Hematopoietic multipotent progenitor cell (in vitro differentiated cells): ENCODE measurements around the gene OSBPL10. TPM values are rescaled to one million over a fixed set of nuclear protein-coding genes. Genes with fewer than 3 reads are reported as not detected.
"Not testable (repeated sequence)": the region's sequence is repeated elsewhere in the genome, so short reads cannot be mapped to it uniquely, and the experiment has no call there.

Experiments
- DNase-seq, 3 donors: peaks; one replicate each; pipeline ENCODE4 v3.0.0-alpha.2; 2011 to 2015; ENCODE audit warnings: low read depth in 2 of 3, low spot score in 2 of 3
- total RNA-seq: library from RNA; depleted of rRNA; stranded (reverse); fragments of >200 nt; gene quantifications from one replicate; pipeline ENCODE4 v1.2.3, GENCODE V29; 2012

OSBPL10 gene
- total RNA-seq, 1 donor = 0.81 TPM

- DNase-seq = no peak
Observed at GRCh38 chr3:31892916-31893573, 88.0 kb downstream of the OSBPL10 start.

DNA sequence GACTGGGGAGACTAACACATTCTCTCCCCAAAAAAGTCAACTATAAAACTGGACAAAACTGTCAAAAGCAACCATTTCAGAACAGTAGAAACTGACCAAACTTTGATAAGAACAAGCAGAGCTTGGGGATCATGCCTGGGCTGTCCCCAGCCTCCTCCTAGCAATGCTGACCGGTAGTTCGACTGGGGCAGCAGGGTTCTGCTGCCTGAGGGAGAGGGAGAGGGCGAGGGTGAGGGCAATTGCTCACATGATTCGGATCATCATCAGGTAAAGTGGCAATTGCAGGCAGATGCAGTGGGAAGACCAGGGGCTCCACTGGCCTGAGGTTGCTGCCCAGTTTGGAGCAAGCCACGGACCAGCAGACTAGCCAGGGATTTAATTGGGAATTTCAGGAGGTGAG lies 88.6 kb downstream of the OSBPL10 start:
- DNase-seq = no peak

DNA sequence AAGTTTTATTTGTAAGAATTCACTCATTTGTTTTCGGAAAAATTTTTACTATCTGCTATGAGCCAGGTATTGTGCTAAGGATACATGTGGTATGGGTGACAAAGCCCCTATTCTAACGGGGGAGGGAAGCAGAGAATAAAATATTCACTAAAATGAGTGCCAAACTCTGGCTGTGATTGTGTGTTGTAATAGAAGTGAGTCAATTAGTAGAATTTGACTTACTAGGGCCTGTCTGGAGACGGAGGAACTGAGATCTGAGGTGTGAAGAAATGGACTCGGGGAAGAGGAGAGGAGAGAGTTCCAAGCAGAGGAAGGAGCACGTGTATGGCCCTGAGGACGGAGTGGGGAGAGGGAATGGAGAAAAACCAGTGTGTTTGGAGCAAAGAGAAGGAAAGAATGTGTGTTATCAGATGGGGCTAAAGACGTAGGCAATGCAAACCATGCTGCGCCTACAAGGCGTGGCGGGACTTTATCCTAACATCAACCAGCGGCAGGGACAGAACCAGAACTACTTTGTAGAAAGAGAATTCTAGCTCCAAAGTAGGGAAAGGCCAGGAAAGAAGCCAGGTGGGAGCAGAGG lies 89.1 kb downstream of the OSBPL10 start:
- no peak for DNase-seq

DNA sequence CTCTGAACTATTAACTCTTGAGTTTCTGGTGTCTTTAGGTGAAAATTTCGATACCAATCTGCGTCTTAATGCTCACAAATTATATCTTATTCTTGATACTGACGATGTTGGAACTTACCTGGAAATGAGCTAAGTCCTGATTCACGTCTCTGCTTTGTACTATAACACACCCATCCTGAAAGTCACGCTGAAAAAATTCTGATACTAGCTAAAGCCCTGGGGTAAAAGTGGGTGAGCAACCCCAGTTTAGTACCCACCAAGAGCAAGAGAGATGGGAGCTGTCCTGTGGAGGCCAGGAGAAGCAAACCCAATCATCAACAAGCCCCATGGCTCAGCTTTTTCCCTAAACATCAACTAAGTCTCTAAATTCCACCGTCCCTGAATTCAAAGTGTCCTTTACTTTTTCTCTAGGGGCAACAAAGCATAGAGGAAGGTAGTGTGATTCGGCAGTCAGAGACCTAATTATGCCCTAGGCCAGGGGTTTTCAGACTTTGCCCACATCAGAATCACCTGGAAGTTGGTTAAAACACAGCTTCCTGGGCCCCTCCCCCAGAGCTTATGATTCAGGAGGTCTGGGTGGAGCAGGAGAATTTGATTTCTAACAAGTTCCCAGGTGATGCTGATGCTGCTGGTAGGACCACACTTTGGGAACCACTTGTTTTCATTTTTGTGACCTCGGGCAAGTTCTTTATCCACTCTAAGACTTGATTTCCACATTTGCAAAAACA lies 90.2 kb downstream of the OSBPL10 start:
- no peak for DNase-seq

DNA sequence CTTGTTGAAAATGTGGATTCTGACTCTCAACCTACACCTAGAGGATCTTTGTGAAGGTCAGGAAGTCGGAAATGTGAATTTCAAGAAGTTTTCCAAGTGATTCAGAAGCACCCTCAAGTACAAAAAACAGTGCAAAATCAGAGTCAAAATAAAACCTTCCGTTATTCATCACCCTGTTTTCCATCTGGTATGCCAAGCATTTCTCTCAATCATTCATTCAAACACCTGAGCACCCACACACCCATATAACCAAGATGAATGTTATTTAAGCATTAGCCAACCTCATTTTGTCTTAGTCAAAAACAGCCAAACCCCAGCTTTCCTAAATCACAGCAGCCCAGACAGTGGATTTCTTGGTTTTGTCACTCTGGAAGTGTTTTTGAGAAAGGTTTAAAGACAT lies 91.1 kb downstream of the OSBPL10 start:
- no peak for DNase-seq

DNA sequence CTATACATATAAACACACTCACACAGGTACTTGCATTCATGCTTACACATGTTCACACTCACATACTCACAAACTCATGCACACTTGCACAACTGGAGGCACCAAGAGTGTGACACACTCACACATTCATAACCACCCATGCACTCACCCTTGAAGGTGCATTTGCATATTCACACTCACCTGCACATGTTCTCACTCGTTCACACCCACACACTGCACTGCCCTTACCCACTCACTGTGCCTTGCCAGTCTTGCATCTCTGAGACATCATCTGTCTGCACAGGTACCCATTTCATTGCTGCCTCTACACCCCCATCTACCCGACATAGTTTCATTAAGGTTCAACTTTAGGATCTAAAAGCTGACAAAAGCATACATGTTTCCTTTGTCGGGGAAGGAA lies 95.8 kb downstream of the OSBPL10 start:
- DNase-seq = no peak

DNA sequence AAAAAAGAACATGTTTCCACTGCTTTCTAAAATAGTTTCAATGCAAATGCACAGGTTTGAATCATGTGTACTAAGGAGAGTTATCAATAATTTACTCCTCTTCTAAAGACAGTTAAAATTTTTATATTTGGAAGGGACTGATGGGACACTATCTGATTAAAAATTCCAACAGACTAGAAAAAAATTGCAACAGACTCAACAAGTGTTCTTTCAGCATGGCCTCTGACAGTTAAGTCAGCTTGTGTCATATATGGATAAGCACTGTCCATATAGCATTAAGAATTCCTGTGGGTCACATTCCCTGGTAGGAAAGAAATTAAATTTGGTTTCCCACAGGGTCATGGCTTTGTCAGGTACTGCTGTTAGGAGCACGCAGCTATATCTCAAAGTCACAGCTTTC lies 96.8 kb downstream of the OSBPL10 start:
- DNase-seq = no peak

DNA sequence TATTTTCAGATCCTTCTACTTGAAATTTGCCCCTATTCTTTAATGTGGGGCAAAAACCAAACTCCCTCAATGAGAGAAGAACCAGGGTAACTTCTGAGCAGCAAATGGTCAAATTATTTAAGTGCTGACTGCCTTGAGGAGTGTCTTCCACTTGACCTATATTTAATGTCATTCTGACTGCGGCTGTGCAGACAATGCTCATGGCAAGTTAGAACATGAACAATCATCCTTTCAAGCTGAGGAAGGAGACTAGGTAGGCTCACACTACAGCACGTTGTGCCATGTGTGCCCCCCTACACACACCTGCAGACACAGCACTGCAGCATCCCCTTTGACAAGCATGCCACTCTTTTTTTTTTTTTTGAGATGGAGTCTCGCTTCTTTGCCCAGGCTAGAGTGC lies 98.2 kb downstream of the OSBPL10 start:
- no peak for DNase-seq

DNA sequence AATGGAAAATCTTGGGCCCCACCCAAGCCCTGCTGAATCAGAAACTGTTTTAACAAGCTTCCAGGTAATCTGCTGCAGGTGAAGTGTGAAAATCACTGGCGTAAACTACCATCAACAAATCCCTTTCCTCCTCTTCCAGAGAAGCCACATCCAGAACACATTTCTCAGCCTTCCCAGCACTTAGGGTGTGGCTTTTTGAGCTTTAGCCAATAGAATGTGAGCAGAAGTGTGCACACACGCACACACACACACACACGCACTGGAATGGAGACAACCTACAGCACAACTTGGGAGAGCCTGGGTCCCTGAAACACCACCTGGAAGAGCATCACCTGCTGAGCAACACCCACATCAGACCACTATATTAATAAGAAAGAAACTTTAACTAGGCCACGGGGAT lies 98.6 kb downstream of the OSBPL10 start:
- no peak for DNase-seq

- no peak for DNase-seq
Observed at GRCh38 chr3:31880482-31881078, 100.5 kb downstream of the OSBPL10 start.

DNA sequence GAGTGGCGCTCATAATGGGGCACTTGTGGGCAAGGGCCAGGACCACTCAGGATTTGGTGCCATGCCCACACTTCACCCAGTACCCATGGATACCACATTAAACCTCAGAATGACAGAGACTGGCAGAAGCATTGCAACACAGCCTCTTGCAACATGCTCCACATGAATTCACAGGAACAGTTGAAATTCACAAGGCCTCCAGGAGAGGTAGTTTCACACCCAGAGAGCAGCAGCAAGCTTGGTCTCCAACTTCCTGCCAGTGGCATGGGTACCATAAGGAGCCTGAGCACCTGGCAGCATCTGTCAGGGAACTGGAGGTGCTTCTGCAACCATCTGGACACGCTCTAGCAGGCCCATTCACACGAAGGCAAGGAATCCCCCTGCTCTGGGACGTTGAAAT lies 101.0 kb downstream of the OSBPL10 start:
- no peak for DNase-seq

GRCh38 chr3:31879365-31879764 lies 101.7 kb downstream of the OSBPL10 start:
- DNase-seq = no peak

GRCh38 chr3:31878231-31878838 lies 102.7 kb downstream of the OSBPL10 start:
- DNase-seq = no peak

DNA sequence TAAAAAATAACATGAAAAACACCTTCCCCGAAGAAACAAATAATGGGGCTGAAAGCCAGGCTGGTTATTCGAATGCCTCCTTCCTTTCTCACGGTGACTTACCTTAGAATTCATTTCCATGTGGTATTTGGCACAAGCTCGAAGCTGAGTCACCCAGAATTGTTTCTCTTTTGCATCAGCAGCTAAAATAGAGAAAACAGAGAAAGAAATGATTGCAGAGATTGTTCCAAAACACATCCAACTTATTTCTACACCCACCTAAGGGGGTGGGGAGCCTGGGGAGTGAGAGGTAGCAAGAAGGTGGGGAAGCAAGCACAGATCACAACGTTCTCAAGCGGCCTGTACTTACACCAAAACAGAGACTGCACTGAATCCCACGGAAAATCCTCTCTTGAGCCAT lies 104.7 kb downstream of the OSBPL10 start:
- DNase-seq = no peak

DNA sequence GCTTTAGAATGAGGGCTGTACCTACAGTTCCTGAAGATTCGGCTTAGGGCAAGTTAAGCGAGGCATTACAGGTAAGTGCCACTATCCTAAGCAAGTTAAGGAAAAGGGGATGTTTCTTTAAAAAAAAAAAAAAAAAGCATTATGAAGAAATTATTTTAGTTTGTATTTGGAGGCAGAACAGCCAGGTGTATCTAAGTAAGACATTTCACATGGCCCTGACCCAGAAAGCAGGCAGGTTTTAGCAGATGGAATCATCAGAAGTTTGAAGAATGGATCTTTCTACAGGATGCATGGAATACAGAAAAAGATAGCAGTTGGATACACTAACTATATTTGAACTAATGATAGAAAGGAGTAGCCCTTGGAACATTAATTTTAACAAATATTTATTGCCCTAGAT lies 105.6 kb downstream of the OSBPL10 start:
- DNase-seq = no peak

- DNase-seq = no peak
Observed at GRCh38 chr3:31873254-31873820, 107.7 kb downstream of the OSBPL10 start.

GRCh38 chr3:31871939-31872507 lies 109.0 kb downstream of the OSBPL10 start:
- no peak for DNase-seq

GRCh38 chr3:31870111-31870510 lies 111.0 kb downstream of the OSBPL10 start:
- DNase-seq = not testable (repeated sequence)

DNA sequence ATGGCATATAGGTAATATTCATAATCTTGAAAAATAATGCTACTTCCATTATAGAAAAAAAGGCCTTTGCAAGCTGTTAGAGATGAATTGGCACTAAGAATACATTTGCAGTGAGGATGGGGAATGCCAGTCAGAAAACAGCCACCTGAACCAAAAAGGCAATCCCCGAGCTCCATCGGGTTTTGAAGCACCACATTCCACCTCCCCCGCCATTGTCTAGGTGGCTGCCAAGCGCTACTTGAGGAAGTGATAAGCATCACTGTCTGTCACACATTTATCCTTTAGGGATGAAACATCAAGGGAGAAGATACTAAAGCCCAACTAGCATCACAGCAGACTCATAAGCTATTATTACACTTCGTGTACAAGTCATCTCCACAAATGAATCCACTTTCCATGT lies 112.8 kb downstream of the OSBPL10 start:
- no peak for DNase-seq

DNA sequence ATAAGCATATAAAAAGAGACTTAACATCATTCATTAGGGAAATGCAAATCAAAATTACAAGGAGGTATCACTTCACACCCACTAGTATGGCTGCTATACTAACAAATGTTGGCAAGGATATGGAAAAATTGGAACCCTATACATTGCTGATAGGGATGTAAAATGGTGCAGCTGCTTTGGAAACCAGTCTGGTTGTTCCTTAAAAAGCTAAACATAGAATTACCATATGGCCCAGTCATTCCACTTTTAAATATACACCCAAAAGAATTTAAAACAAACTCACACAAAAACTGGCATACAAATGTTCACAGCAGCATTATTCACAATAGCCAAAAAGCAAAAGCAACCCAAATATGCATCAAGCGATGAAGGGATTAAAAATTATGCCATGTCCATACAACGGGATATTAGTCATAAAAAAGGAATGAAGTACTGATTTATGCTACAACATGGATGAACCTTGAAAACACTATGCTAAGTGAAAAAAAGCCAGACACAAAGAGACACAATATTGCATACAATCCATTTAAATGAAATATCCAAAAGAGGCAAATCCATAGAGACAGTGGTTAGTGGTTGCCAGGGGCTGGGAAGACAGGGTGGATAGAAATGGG lies 118.3 kb downstream of the OSBPL10 start:
- no peak for DNase-seq
